Measurements from ENCODE around the gene CST8.

CST8 gene

DNA sequence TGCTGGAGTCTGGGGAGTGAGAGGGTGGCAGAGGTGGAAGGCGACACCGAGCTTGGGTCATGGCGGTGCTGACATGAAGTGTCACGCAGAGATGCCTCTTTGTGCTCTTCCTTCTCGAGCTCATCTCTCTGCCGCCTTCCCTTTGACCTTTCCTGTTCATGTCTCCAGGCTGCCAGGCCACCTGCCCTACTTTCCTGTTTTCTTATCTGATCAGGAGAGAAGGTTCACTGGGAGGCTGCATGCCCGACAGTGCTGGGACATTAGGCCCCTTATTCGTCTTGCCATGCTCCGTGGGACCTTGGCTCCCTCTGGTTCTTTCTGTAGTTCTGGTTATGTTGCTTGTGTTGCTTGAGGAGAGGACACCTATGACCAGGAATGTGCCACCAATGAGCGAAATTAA lies 33.2 kb downstream of the CST8 start:
- DNase-seq, result no peak

DNA sequence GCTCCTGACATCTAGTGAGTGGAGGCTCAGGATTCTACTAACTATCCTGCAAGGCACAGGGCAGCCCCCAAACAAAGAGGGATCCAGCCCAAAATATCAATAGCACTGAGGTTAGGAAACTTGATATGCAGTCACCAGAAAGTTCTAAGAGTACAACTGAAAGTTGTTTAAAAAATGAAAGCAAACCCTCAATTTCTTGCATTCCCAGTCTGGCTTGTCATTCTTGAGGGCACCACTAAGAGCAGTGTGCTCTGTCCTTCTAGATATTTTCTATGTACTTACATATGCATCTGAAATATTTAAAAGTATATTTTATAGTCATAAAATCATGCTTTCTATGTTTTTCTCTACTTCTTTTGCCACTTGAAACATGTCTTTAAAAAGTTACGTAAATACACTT lies 35.9 kb downstream of the CST8 start:
- no peak for DNase-seq

DNA sequence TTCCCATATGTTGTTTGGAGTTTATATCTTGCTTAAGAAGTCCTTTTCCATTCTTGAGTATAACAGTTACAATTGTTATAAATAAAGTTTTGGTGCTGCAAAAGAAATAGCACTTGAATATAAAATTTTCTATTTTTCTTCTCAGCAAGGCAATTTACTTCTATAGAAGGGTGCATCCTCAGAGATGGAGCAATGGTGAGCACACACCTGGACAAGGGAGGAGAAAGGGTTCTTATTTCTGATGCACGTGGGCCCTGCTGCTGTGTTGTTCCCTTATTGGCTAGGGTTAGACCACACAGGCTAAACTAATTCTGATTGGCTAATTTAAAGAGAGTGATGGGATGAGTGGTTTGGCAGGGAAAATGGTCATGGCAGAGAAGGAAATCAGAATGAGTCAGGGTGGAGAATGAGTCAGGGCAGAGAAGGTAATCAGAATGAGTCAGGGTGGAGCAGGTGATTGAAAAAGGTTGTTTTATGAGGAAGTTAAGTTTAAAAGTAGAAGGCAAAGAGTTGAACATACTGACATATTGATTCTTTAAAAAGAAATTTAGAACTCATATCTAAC lies 38.0 kb downstream of the CST8 start:
- no peak for DNase-seq

DNA sequence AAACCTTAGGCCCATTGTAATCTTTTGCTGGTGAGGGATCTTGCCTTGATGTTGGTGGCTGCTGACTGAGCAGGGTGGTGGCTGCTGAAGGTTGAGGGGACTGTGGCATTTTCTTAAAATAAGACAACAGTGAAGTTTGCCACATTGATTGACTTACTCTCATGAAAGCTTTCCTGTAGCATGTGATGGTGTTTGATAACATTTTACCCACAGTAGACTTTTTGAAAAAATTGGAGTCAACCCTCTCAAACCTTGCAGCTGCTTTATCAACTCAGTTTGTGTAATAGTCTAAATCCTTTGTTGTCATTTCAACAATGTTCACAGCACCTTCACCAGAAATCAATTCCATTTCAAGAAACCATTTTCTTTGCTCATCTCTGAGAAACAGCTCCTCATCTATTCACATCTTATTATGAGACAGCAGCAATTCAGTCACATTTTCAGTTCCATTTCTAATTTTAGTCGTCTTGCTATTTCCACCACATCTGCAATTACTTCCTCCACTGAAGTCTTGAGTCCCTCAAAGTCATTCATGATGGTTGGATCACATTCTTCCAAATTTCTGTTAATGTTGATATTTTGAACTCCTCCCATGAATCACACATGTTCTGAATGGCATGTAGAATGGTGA lies 40.1 kb downstream of the CST8 start:
- DNase-seq, result no peak

DNA sequence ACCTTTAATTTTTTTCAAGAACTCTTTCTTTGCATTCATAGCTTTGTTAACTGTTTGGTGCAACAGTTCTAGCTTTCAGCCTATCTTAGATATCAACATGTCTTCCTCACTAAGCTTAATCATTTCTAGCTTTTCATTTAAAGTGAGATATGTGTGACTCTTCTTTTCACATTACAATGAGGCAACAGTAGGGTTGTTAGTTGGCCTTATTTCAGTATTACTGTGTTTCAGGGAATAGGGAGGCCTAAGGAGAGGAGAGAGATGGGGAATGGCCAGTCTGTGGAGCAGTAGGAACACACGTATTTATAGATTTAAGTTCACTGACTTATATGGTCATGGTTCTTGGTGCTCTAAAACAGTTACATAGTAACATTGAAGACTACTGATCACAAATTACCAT lies 41.6 kb downstream of the CST8 start:
- no peak for DNase-seq

DNA sequence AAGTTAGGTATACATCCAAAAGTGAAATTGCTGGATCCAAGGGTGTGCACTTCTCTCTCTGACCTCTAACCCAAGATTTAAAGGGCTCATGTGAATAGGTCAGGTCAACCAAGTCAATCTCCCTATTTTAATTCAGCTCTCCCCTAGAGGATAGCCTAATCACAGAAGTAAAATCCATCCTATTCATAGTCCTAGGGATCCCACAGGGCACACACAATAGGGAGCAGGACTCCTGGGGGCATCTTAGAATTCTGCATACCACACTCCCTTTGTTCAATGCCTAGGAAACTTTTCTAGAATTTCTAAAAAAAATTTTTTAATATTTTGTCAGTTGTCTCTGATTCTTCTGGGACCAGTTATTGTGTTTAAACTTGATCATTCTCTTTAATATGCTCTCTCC lies 42.2 kb downstream of the CST8 start:
- DNase-seq, result no peak

DNA sequence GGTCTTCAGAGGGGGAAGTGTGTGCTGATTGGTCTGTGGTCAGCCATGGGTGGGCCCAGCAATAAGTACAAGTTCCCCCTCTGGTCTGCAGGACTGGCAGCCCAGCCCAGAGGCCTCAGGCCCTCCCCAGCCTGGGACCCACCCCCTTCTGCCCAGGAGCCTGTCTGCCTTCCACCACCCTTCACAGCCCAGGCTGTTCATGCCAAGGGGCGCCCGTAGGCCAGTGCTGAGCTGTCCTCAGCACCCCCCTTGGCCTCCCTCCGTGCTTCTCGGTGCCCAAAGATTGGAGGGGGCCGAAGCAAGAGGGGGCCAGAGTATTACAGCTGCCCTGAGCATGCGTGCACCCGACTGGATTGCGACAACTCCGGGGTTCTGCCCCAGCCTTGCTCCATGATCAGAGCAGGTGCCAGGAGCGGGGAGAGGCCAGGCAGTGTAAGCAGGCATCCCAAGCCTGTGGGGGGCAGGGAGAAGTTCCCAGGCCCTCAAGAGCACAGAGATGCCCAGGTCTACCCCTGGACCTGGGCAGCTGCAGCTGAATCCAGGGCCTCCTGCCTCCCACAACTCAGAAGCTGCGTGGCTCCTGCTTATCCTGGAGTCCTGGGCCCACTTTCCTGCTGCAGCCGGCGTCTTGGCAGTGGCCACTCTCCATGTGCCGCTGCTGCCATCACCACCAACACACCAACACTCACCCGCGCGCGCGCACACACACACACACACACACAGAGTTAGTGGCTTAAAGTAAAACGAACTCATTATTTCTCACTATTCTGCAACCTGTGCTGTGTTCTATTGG lies 44.1 kb downstream of the CST8 start:
- DNase-seq, result no peak

DNA sequence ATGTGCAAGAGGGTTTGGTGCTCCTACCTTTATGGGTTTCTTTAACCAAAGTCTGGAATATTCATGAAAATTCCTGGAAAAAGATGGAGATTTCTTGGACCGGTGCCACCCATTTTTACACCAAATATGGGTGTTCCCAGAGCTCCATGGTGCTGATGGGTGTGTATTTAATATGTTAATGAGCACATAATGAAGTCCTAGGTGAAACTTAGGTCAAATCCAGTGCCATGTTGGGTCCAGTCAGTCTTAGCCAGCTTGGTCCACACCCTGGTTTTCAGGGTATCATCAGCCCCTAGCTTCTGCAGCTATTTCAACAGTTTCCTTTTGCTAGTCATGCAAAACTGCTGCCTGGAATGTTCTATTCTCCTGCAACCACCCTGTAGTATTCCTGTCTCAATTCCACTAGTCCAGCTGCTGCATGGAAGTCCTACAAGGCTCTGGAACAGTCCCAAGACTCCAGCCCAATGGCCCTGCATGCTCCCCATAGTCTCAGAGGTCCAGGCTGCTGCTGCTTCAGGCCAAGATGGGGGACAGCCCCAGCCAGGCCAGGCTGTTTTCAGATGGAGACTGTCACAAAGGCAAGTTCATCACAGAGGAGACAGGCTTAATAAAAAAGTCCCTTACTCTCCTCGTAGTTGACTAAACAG lies 45.5 kb downstream of the CST8 start:
- DNase-seq, result no peak

DNA sequence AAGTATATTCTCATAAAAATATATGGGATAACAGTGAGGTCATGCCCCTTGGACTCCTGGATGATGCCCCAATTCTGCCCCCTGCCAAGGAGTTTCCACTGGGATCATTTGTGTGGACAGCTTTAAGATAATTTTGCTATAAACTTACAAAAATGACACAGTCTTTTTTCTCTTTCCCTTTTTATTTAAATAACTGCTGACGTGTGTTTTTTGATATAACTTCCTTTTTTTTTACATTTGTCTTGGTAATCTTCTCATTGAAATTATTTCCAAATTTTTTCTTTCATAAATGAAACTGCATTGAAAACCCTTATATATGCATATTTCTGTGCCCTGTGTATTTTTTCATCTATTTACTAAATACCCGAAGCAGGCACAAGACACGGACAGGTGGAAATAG lies 46.1 kb downstream of the CST8 start:
- DNase-seq, result no peak

DNA sequence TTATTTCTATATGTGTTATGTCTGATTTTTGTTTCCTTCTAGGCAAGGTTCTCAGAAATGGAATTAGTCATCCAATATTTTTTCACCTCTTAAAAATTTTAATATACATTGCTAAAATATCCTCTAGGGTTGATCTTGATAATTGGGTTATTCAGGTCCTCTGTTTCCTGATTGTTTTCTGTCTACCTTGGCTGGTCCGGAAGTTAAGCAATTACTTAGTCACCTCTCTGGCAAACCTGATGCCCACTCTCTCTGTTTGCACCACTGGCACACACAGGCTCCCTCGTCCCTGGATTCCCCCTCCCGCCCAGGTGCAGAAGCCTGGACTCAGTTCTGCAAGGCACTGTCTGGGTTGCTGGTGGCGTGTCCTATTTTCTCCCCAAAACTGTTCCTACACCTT lies 49.7 kb downstream of the CST8 start:
- DNase-seq, result no peak

DNA sequence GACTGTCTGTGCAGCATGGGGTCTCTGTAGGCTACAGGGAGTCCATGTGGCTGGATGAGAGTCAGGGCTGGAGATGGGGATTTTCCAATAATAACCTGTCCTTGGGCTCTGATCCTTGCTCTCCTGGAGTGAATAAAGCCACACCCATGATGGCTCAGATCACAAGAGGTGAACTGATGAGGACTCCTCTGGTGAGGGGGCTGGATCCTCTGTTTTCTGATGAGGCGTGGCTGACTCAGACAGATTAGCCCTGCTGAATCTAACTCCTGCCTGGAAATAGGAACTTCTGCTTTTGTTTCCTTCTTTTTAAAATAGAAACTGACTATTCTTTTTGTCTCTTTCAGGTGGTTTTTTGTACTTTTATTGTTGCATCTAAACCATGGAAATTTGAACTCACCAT lies 50.4 kb downstream of the CST8 start:
- DNase-seq, result no peak

DNA sequence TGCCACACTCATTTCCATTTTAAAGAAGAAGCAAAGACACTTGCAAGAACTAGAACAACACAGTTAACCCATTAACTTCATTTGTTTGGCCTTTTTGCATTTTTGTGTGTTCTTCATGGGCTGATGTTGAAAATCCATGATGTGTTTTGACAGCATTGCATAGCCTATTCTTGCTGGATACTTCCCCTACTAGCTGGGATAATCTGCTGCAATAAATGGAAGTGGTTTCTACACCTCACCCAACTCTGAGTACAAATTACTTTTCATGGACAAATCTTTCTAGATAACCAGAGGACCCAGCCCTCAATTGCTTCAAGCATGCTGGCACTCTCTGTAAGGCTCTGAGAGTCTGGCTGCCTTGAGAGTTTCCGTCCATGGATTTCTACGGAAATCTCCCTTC lies 50.9 kb downstream of the CST8 start:
- DNase-seq, result no peak

DNA sequence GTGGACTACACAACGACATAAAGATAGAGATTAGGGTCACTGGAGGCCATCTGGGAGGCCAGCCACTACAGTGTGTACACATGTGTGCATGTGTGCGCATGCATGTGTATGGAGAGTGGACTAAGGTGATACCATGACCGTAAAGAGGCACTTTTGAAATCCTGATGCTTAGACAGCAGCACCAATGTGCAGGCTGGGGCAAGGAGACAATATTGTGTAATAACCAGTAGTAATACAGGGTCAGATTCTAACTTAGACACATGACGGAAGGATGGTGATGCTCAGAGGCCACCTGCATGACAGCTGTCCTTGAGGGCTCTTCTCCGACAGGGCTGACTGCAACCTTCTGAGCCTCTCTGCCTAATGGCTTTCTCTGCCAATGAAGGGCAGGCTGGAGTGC lies 51.9 kb downstream of the CST8 start:
- DNase-seq, result no peak

DNA sequence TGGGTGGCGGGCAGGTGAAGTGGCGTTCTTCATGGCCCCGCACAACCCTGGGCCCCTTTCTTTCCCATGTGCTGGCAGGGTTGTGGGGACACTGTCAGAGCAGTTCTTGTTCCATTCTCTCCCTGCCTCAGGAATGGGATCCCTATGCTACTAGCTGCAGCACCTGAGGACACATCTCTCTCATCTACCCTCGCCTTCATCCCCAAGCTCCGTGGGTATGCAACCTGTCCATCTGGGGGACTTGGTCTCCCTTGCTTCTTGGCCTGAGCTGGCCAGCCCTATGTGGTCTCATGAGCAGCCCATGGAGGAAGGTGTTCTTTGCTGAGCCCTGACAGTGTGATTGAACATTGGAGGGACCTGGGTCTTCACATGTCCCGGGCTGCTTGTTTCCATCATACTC lies 53.2 kb downstream of the CST8 start:
- DNase-seq, result no peak
